Measurements from ENCODE around the gene ANO6. TPM values are rescaled to one million over a fixed set of nuclear protein-coding genes. Genes with fewer than 3 reads are reported as not detected.
A peak's percentile ranks its signal among the peaks of the same experiment; 100 is the strongest.

ANO6 gene
- total RNA-seq, 1 experiment from 2014 or later, result 20.4 TPM

DNA sequence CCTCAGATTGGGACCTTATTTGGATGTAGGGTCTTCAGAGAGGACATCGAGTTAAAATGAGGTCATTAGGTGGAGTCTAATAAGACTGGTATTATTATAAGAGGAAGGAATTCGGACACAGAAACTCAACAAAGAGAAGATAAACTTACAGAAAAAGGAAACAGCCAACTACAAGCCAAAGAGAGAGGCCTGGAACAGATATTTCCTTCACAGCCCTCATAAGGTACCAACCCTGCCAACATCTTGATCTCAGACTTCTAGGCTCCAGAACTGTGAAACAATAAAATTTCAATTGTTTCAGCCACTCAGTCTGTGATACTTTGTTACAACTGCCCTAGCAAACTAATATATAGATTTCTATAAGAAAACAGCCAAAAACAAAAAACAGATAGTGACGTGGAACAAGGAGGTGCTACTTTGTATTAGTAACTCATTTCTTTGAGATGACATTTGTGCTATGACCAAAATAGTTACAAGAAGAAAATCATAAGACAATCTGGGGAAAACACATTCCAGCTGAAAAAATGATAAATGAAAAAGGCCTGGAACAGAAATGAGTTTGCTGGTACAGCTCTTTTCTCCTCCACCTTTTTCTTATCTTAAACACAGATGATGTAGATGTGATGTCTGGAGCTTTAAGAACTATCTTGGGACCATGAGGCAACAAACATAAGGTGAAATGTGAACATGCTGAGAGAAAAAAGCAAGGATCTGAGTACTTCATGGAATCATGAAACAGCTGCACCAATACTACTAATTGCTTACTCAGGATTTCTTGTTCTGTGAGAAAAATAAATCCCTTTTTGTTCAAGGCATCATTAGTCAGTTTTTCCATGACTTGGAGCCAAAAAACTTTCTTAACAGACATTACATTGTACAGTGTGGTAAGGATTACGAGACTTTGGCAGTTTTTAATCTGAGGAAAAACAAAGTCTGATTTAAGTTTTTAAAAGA lies 243.2 kb downstream of the ANO6 start:
- Histone ChIP-seq H3K36me3 (no peaks in the 10 kb centered on the region), H3K4me3 (no peak overlapping the region), H3K27me3 (no peaks in the 10 kb centered on the region), H3K9me3 (no peaks in the 10 kb centered on the region)
- no peak for DNase-seq

DNA sequence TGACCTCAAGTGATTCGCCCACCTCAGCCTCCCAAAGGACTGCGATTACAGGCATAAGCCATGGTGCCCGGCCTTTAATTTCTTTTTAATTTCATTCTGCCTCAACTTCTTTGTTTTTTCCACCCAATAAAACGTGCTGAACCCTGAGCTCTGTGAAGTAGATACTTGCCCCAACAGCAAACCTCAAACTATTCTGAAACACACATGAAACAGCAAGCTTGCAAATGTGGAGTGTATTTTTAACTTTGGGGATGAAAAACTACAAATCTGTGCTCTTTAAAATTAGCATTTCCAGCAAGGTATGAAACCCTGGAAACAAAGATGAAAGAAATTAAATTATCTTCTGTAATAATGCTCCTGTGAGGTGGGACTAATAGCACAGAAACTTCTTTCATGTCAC lies 246.6 kb downstream of the ANO6 start:
- no peak for DNase-seq
- Histone ChIP-seq H3K36me3 (no peaks in the 10 kb centered on the region), H3K4me3 (no peak overlapping the region), H3K27me3 (no peaks in the 10 kb centered on the region), H3K9me3 (no peaks in the 10 kb centered on the region)

DNA sequence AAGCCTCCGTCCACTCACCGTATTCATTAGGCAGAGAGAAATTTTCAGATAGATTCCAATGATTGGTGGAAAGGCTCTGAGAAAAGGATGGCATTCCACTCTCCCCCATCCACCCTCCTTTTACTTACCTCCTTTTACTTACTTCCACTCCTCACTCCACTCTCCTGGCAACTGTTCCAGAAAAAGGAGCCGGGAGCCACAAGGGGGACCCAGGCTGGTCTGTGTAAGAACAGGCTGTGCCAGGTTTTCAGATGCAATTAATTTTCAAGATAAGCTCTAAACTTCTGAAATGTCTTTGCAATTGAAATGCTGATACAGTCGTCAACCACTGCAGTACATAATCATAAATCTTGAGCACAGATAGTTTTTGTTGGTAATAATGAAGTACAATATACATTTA lies 248.8 kb downstream of the ANO6 start:
- Histone ChIP-seq H3K27me3 (no peaks in the 10 kb centered on the region), H3K36me3 (no peaks in the 10 kb centered on the region), H3K9me3 (no peaks in the 10 kb centered on the region), H3K4me3 (no peak overlapping the region)
- DNase-seq, result no peak

DNA sequence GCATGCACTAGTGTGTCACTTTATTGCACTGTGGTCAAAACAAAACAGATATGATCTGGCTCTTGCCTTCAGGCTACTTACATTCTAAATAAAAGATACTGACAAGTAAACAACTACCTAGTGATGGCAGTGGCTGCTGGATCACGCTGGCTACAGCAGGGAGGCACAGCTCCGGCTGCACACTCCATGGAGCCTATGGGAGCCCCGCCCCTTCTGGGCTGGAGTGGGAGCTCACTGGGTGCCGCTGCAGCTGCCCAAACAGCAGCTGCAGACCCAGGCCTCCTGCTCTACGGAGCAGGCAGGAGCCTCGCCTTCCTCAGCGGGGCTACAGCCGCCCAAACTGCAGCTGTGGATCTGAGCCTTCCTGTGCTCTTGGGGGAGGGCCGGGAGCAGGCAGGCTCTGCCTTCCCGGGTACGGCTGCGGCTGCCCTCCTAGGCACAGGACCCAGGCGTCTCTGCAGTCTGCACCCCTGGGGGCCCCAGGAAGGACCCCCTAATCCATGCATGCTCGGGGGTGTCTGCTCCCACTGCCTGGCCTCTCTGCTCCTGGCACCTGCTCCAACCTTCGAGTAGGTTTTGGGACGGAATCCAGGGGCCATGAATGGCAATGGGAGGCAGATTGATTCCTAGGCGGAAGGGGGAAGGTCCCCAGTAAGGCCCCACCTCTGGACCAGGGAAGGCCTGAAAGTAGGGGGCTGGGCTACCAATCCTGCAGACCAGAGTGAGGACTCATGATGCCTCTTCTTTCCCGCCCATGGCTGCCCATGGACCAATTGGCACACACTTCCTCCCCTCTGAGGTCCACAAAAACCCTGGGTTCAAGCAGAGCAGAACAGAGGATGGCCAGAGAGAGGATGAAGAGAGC lies 253.1 kb downstream of the ANO6 start:
- no peaks in the 10 kb centered on the region for H3K36me3 ChIP-seq
- H3K27me3 ChIP-seq, result no peaks in the 10 kb centered on the region
- no peaks in the 10 kb centered on the region for H3K9me3 ChIP-seq
- H3K4me3 ChIP-seq, result no peak overlapping the region
- no peak for DNase-seq

DNA sequence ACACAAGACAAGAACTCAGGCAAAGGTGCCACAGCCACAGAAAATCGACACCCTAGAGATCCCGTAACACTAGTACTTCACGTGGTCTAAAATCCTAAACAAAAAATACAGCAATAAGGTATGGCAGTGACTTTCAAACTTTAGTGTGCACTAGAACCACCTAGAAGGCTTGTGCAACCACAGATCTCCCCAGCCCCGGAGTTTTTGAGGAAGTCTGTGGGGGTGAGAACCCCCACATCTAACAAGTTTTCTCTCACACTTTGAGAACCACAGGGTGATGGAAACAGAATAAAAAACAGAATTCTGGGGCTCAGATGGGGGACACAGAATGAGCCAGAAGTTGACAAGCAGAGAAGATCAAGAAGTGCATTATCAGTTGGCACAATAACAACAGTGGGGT lies 254.0 kb downstream of the ANO6 start:
- H3K4me3 ChIP-seq, result no peak overlapping the region
- no peaks in the 10 kb centered on the region for H3K9me3 ChIP-seq
- no peak for DNase-seq
- H3K27me3 ChIP-seq, result no peaks in the 10 kb centered on the region
- H3K36me3 ChIP-seq, result no peaks in the 10 kb centered on the region

DNA sequence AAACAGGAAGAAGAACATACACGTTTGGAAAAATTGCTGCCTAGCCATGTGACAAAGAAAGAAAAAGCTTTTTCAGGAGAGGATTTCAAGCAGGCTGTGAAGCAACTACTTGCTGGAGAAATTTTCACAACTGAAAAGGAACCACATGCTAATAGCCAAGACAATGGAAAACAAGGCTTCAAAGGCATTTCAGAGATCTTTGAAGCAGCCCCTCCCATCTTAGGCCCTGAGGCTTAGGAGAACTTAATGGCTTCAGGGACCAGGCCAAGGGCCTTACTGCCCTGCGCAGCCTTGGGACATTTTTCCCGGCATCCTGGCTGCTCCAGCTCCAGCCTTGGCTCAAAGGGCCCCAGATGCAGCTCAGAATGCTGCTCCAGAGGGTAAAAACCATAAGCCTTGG lies 257.7 kb downstream of the ANO6 start:
- no peak for DNase-seq
- Histone ChIP-seq H3K4me3 (no peak overlapping the region), H3K27me3 (no peaks in the 10 kb centered on the region), H3K9me3 (no peaks in the 10 kb centered on the region), H3K36me3 (no peaks in the 10 kb centered on the region)

DNA sequence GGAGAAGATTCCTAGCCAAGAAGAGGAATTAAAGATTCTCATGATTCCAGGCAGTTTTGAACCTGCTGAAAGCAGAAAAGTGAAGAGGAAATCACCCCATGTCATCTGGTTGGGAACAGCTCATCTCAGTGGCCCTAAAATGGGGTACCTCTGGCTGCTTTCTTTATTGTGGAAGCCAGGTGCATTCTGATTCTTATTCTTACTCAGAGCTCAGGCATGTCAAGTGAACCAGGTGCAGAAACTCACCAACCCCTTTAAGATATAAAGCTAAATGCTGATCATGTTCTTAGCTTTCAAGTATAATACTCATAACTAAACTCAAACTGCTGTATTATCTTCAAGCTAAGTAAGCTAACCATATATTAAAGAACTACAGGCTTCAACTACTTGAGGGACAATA lies 259.7 kb downstream of the ANO6 start:
- no peak for DNase-seq
- H3K9me3 ChIP-seq, result peaks cover 5% of the 10 kb centered on the region
- no peaks in the 10 kb centered on the region for H3K36me3 ChIP-seq
- no peak overlapping the region for H3K4me3 ChIP-seq
- H3K27me3 ChIP-seq, result no peaks in the 10 kb centered on the region

DNA sequence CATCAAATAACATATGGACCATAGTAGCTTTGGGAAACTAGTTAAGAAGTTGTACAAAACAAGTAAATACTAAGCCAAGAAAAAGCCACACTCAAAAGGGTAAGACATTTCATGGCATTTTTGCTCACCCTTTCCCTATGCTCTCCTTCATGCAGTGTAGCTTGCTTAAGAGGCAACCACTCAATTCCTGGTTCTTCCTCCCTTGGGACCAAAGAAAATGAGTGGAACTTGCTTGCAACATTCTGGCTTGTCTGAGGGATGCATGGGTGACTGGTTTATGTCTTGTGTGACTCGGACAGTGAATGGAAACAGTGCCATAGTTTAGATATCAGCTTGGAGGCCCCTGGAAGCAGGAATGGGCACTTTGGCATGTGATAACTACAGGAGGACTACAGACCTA lies 261.6 kb downstream of the ANO6 start:
- DNase-seq, result no peak
- Histone ChIP-seq H3K27me3 (no peaks in the 10 kb centered on the region), H3K36me3 (no peaks in the 10 kb centered on the region), H3K9me3 (peaks cover 5% of the 10 kb centered on the region), H3K4me3 (no peak overlapping the region)

DNA sequence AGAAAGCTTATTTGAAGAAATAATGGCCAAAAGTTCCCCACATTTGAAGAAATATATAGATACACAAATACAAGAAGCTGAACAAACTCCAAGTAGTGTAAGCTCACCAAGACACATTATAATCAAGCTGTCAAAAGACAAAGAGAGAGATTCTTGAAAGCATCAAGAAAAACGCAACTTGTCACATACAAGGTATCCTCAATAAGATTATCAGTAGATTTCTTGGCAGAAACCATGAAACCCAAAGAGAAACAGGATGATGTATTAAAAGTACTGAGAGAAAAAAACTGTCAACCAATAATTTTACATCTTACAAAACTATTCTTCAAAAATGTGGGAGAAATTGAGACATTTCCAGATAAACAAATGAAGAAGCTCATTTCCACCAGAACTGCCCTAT lies 263.0 kb downstream of the ANO6 start:
- Histone ChIP-seq H3K27me3 (no peaks in the 10 kb centered on the region), H3K9me3 (peaks cover 5% of the 10 kb centered on the region), H3K4me3 (no peak overlapping the region), H3K36me3 (no peaks in the 10 kb centered on the region)
- no peak for DNase-seq

DNA sequence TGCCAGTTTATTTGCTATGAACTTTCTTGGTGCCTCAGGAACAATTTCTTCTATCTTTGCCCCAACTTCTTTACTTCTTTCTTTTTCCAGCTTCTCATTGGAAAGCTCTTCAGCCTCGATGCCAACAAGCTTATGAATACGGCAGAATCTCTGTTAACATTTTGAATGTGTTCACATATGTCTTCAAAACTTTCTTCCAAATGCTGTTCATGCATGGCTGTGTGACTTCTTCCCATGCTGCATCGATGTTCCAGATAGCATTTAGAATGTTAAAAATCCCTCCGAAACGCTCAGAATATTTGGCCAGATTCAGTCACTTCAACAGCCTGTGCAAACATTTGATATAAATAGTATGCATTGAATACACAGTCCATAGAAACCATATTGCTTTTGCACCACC lies 265.9 kb downstream of the ANO6 start:
- Histone ChIP-seq H3K4me3 (no peak overlapping the region), H3K36me3 (no peaks in the 10 kb centered on the region), H3K27me3 (no peaks in the 10 kb centered on the region), H3K9me3 (peaks cover 5% of the 10 kb centered on the region)
- DNase-seq, result no peak

DNA sequence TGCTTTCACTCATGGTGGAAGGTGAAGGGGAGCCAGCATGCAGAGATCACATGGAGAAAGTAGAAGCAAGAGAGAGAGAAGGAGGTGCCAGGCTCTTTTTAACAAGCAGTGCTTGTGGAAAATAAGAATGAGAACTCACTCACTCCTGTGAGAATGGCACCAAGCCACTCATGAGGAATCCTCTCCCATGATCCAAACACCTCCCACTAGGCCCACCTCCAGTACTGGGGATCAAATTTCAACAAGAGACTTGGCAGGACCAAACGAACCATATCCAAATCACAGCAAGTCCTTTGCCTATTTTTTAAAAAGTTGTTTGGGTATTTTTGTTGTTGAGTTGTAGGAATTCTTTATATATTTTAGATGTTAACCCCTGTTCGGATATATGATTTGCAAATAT lies 267.7 kb downstream of the ANO6 start:
- Histone ChIP-seq H3K4me3 (no peak overlapping the region), H3K36me3 (no peaks in the 10 kb centered on the region), H3K9me3 (peaks cover 5% of the 10 kb centered on the region), H3K27me3 (no peaks in the 10 kb centered on the region)
- peak; percentile 79 for DNase-seq

Other genes with a start within 250 kb of the ANO6 start
- not detected in 2 replicates for gene DBX2, start 165.0 kb upstream of the ANO6 start, total RNA-seq (2014; rRNA removed; shearing (Covaris generic); ENCODE audit: low replicate concordance)